Measurements from ENCODE around the gene APC2. TPM values are rescaled to one million over a fixed set of nuclear protein-coding genes. Genes with fewer than 3 reads are reported as not detected.

Gene APC2
- polyA plus RNA-seq, 1 donor from 2014 or later: 50.5 TPM

Other genes with a start within 250 kb of the APC2 start
- gene STK11, start 244.3 kb upstream of the APC2 start, polyA plus RNA-seq: 51.6 and 62.5 TPM in 2 replicates
- gene CBARP, start 212.1 kb upstream of the APC2 start, polyA plus RNA-seq: 18.2 and 24.5 TPM in 2 replicates
- gene ATP5F1D, start 208.4 kb upstream of the APC2 start, polyA plus RNA-seq: 22.8 and 47.8 TPM in 2 replicates
- 24.8 and 28.3 TPM in 2 replicates for gene MIDN, start 201.5 kb upstream of the APC2 start, polyA plus RNA-seq
- gene CIRBP, start 180.8 kb upstream of the APC2 start, polyA plus RNA-seq: 1,663 and 1,665 TPM in 2 replicates
- gene FAM174C, start 174.6 kb upstream of the APC2 start, polyA plus RNA-seq: 21.7 and 28.4 TPM in 2 replicates
- gene EFNA2, start 164.2 kb upstream of the APC2 start, polyA plus RNA-seq: 9.8 and 10.3 TPM in 2 replicates
- 192 and 196 TPM in 2 replicates for gene NDUFS7, start 66.2 kb upstream of the APC2 start, polyA plus RNA-seq
- 32.5 and 54.1 TPM in 2 replicates for gene GAMT, start 48.6 kb upstream of the APC2 start, polyA plus RNA-seq
- gene DAZAP1, start 42.5 kb upstream of the APC2 start, polyA plus RNA-seq: 60.5 and 95.2 TPM in 2 replicates
- 452 and 591 TPM in 2 replicates for gene RPS15, start 11.7 kb upstream of the APC2 start, polyA plus RNA-seq
- 80.2 and 108 TPM in 2 replicates for gene C19orf25, start 29.1 kb downstream of the APC2 start, polyA plus RNA-seq
- 11.8 and 24.1 TPM in 2 replicates for gene PCSK4, start 40.2 kb downstream of the APC2 start, polyA plus RNA-seq
- 10.7 and 17.0 TPM in 2 replicates for gene REEP6, start 41.1 kb downstream of the APC2 start, polyA plus RNA-seq
- not detected in 2 replicates for gene ADAMTSL5, start 62.9 kb downstream of the APC2 start, polyA plus RNA-seq
- gene PLK5, start 74.0 kb downstream of the APC2 start, polyA plus RNA-seq: 3.6 and 7.1 TPM in 2 replicates
- gene MEX3D, start 118.2 kb downstream of the APC2 start, polyA plus RNA-seq: 18.4 and 20.8 TPM in 2 replicates
- gene MBD3, start 142.7 kb downstream of the APC2 start, polyA plus RNA-seq: 80.1 and 102 TPM in 2 replicates
- 204 and 237 TPM in 2 replicates for gene UQCR11, start 155.3 kb downstream of the APC2 start, polyA plus RNA-seq
- 31.7 and 44.9 TPM in 2 replicates for gene TCF3, start 202.5 kb downstream of the APC2 start, polyA plus RNA-seq

Measured in neural cell (in vitro differentiated cells).